AG09309 (cell line): ENCODE data around the gene SERPINB10.

Experiments
- DNase-seq: peaks from one replicate; pipeline ENCODE4 v3.0.0-alpha.2; 2010; ENCODE audit warnings: low read depth
- H3K4me3 ChIP-seq: 2 replicates; pipeline ENCODE4 v1.5.1; 2011; ENCODE audit warnings: mild to moderate bottlenecking, low read depth, low read length, moderate library complexity; ENCODE audit not compliant: control insufficient read depth
- TF ChIP-seq, protein P1 (sequence below): IDR thresholded peaks from 2 replicates; pipeline ENCODE4 v1.5.1; 2011; ENCODE audit warnings: mild to moderate bottlenecking, low read depth, low read length, inconsistent platforms; ENCODE audit not compliant: insufficient read depth, control insufficient read depth; ENCODE audit errors: missing control alignments

SERPINB10 gene

DNA sequence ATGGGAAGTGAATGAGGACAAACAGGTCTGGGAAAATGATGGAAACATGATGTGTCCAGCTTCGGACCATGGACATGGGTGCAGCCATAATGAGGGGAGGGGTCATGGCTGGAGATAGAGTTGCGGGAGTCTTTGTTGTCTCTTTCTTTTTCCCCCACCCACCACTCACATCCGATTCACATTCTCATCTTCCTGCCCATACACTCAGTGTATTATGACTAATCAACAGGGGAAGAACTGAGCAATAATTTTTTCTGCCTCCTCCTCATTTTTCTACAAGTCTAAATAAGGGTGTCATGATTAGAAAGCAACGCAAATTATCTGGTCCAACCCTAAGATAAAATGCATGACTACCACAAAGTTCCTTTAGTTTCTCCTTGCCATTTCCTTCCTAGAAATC lies 25.9 kb upstream of the SERPINB10 start:
- TF ChIP-seq, protein P1, sequence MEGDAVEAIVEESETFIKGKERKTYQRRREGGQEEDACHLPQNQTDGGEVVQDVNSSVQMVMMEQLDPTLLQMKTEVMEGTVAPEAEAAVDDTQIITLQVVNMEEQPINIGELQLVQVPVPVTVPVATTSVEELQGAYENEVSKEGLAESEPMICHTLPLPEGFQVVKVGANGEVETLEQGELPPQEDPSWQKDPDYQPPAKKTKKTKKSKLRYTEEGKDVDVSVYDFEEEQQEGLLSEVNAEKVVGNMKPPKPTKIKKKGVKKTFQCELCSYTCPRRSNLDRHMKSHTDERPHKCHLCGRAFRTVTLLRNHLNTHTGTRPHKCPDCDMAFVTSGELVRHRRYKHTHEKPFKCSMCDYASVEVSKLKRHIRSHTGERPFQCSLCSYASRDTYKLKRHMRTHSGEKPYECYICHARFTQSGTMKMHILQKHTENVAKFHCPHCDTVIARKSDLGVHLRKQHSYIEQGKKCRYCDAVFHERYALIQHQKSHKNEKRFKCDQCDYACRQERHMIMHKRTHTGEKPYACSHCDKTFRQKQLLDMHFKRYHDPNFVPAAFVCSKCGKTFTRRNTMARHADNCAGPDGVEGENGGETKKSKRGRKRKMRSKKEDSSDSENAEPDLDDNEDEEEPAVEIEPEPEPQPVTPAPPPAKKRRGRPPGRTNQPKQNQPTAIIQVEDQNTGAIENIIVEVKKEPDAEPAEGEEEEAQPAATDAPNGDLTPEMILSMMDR = no peak
- H3K4me3 ChIP-seq = no peak overlapping the region

DNA sequence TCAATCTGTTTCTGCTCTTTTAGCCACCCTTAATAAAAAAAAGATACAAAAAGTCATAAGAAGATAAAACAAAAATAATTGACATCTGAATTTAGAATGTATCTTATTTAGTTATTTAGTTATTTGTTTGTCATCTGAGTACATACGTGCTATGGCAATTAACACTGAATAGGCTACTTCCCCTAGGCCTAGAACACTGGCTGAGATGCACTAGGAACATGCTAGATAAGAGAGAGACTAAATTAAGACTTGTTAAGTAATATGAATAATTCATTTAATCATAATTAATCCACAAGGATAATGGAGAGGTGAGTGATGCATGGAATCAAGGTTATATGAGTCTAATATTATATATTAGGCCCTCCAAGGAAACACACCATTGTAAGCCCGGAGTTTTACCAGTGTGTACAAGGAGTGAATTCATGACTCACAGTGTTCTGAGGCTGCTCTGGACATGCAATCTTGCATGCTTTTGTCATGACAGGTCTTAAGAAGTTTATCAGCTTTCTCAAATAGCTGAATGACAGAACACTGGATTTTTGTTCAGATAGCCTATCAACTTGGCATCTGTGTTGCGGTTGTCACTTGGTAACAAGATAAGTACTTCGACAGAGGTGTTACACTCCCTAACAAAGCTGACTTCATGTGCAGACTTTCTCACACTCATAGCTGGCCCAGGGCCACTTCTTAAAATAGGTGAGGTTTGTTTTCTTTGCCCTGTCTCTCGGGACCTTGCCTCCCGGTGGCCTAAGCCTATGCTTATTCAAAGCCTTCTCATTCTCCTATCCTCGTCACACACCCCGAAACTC lies 25.2 kb upstream of the SERPINB10 start:
- TF ChIP-seq, protein P1 = no peak
- peak; percentile 74 for DNase-seq
- H3K4me3 ChIP-seq = no peak overlapping the region

More for the DNA sequence above, 25.9 kb upstream of the SERPINB10 start:
- DNase-seq = no peak

DNA sequence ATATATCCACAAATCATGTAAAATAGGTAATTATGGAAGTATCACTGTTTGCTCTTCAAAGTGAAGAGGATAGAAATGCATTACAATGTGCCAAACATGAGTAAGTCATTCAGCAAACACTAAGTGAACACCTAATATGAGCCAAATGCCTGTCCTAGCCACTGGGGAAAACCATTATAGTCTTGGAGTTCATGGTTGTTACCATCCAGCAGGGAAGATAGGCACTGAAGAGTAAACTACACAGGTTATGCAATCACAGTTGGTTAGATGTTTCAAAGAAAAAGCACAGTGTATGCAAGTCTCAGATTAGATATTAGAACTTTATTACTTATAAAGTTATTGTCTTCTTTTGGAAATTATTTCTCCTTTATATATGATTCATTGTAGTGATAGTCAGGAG lies 24.1 kb upstream of the SERPINB10 start:
- TF ChIP-seq, protein P1 = no peak
- H3K4me3 ChIP-seq = no peak overlapping the region

DNA sequence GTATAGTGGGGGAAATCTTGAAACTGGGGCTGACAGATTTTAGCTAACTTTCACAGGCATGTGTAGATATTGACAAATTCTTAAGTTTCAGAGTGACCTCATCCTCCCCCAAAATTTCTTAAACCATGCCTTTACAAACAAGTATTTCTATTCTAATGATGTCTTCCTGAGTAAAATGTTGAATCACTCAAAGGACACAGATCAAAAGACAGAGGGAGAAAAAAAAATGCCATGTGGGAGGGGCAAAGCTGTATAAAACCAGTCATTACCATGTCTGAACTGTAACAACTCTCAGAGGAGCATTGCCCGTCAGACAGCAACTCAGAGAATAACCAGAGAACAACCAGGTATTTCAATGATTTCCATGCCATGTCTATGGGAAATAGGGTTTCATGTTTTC lies 20.3 kb upstream of the SERPINB10 start, which contains the start of gene SERPINB2:
Gene SERPINB2 (plus strand): TSS at position 282 of the 400 bp plus-strand sequence. CDS start 3,740 bp downstream, outside the sequence.
- TF ChIP-seq, protein P1 = no peak
- no peak for DNase-seq
- H3K4me3 ChIP-seq = no peak within 1 kb of the TSS

More for the DNA sequence above, 24.1 kb upstream of the SERPINB10 start:
- no peak for DNase-seq

DNA sequence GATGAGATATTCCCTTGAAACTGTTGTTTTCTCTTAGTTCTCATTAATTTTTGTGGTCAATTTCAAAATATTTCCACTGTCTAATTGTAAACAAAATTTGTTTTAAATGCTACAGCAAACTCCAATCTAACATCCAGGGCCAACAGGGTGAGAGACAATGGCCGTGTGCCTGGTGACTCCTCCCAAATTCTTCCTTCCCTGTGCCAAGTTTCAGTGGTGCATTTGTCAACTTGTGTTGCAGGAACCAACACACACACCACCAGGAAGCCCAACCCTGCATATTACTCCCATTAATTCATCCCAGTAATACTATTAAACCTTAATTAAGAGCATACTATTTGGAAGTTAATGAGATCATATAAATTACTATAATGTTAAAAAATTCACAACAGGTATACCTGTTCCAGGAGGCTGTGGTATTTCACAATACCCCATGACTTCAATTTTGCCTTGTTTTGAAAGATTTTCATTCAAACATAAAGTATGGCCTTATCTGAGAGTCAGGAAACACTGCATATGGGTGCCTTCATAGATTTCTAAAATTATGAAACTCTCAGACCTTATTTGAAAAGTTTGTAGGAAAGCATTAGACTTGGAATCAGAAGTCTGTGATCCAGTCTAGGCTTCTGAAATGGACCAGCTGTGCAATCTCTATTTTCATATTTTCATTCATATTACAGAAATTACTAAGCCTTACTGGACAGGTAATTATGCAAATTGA lies 19.1 kb upstream of the SERPINB10 start:
- TF ChIP-seq, protein P1 = no peak

DNA sequence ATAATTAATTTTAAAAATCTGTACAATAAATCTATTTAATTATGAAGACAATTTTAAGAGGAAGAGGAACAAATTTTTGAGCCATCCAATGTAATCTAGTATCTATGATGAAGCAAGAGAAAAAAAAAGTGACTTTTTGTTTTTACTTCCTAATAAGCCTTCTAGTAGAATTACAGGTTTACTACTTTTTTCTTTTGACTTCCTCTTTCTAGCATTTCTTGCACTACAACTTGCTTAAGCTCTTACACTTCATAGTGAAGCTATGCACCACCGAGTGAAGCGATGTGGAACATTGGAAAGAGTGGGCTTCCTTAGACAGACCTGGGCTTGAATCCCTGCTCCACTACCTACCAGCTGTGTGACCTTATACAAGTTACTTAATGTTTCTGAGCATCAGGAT lies 18.1 kb upstream of the SERPINB10 start:
- TF ChIP-seq, protein P1 = no peak
- no peak for DNase-seq

More for the DNA sequence above, 19.1 kb upstream of the SERPINB10 start:
- DNase-seq = no peak
- H3K4me3 ChIP-seq = no peak overlapping the region

More for the DNA sequence above, 18.1 kb upstream of the SERPINB10 start:
- no peak overlapping the region for H3K4me3 ChIP-seq
